Spinal cord (tissue), 10 donors: Measurements from ENCODE around the gene PTP4A2. TPM values are rescaled to one million over a fixed set of nuclear protein-coding genes. Genes with fewer than 3 reads are reported as not detected.

Experiments
- DNase-seq, 6 donors: peaks; one replicate each; pipeline versions ENCODE4 v3.0.0 to v3.0.0-alpha.2; 2013 to 2015; ENCODE audit warnings: low spot score in 6 of 6, low read depth in 4 of 6
- H3K27ac ChIP-seq: one replicate; pipeline ENCODE4 v1.5.1; 2013; ENCODE audit warnings: low read depth, low read length, control low read depth
- H3K27me3 ChIP-seq: one replicate; pipeline ENCODE4 v1.6.1; 2013; ENCODE audit warnings: low read length; ENCODE audit not compliant: control insufficient read depth, insufficient read depth
- H3K36me3 ChIP-seq: one replicate; pipeline ENCODE4 v1.6.1; 2013; ENCODE audit warnings: low read length; ENCODE audit not compliant: control insufficient read depth, insufficient read depth
- H3K4me1 ChIP-seq: one replicate; pipeline ENCODE4 v1.6.1; 2013; ENCODE audit warnings: low read length; ENCODE audit not compliant: control insufficient read depth, insufficient read depth
- H3K4me3 ChIP-seq: one replicate; pipeline ENCODE4 v1.5.1; 2013; ENCODE audit warnings: low read depth, low read length, control low read depth
- H3K9me3 ChIP-seq: one replicate; pipeline ENCODE4 v1.6.1; 2013; ENCODE audit warnings: low read length; ENCODE audit not compliant: control insufficient read depth, insufficient read depth
- WGBS: methylation state at CpG from one replicate; pipeline ENCODE4 v1.1.5; 2013; ENCODE audit warnings: missing lambda C conversion rate; ENCODE audit not compliant: insufficient coverage; 5-methylcytosine and 5-hydroxymethylcytosine counted together
- polyA plus RNA-seq, 2 donors: library from polyadenylated mRNA; unstranded; fragments of 120-200 nt; gene quantifications; one replicate each; pipeline ENCODE4 v1.2.1, GENCODE V29; 2013; ENCODE audit not compliant: insufficient read length in 2 of 2
- total RNA-seq, 2 donors: library from RNA; depleted of rRNA in 1 of 2; stranded (reverse); fragments of 120-200 nt in 1 of 2; fragments of >200 nt in 1 of 2; gene quantifications; one replicate each; pipeline versions ENCODE4 v1.2.3 to v1.2.4, GENCODE V29; 2013 to 2014
- donor health status: healthy.

The PTP4A2 gene
- total and polyA plus RNA-seq, 4 donors, result 149 to 326 (median 216) TPM

- DNase-seq, result peak in 2 of 6 donors; percentile 12 to 81
- WGBS, result 43% methylated on average over 1 of the region's 3 CpGs
- no peaks in the 10 kb centered on the region for H3K27me3 ChIP-seq
- H3K4me3 ChIP-seq, result no peak overlapping the region
- H3K4me1 ChIP-seq, result no peaks in the 10 kb centered on the region
- H3K36me3 ChIP-seq, result no peaks in the 10 kb centered on the region
- no peaks in the 10 kb centered on the region for H3K9me3 ChIP-seq
- no peak overlapping the region for H3K27ac ChIP-seq
Observed at GRCh38 chr1:31869449-31869848, 68.7 kb downstream of the PTP4A2 start.

GRCh38 chr1:31868862-31869261, 69.3 kb downstream of the PTP4A2 start:
- Histone ChIP-seq H3K27ac (no peak overlapping the region), H3K9me3 (no peaks in the 10 kb centered on the region), H3K4me3 (no peak overlapping the region), H3K4me1 (no peaks in the 10 kb centered on the region), H3K36me3 (no peaks in the 10 kb centered on the region), H3K27me3 (no peaks in the 10 kb centered on the region)
- DNase-seq, result no peak
- WGBS, result 100% methylated on average over 2 of the region's 3 CpGs

GRCh38 chr1:31867546-31867945, 70.6 kb downstream of the PTP4A2 start:
- H3K9me3 ChIP-seq, result no peaks in the 10 kb centered on the region
- WGBS, result 89% methylated on average over 7 of the region's 7 CpGs
- DNase-seq, result no peak
- no peak overlapping the region for H3K4me3 ChIP-seq
- H3K36me3 ChIP-seq, result no peaks in the 10 kb centered on the region
- H3K4me1 ChIP-seq, result no peaks in the 10 kb centered on the region
- no peak overlapping the region for H3K27ac ChIP-seq
- no peaks in the 10 kb centered on the region for H3K27me3 ChIP-seq

- Histone ChIP-seq H3K4me1 (no peaks in the 10 kb centered on the region), H3K9me3 (no peaks in the 10 kb centered on the region), H3K27me3 (no peaks in the 10 kb centered on the region), H3K27ac (no peak overlapping the region), H3K4me3 (no peak overlapping the region), H3K36me3 (no peaks in the 10 kb centered on the region)
- no peak for DNase-seq
- WGBS, result 42% methylated on average over 2 of the region's 5 CpGs
Observed at GRCh38 chr1:31866450-31867032, 71.6 kb downstream of the PTP4A2 start.

DNA sequence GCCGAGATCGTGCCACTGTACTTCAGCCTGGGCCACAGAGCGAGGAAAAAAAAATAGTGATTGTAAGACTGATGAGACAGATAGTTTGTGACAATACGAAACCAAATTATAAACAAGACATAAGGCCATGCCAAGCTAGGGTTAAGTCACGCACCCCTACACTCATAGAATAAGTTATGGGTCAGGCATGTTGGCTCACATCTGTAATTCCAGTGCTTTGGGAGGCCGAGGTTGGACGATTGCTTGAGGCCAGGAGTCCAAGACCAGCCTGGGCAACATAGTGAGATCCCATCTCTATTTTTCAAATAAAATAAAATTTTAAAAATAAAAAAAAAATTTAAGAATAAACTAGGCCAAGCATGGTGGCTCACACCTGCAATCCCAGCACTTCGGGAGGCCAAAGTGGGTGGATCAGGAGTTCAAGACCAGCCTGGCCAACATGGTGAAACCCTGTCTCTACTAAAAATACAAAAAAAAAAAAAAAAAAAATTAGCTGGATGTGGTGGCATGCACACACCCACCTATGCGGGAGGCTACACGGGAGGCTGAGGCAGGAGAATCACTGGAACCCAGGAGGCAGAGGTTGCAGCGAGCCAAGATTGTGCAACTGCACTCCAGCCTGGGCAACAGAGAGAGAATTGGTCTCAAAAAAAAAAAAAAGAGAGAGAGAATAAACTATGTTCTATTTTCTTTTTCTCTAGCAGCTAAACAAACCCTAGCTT, 72.3 kb downstream of the PTP4A2 start:
- 90% methylated on average over 3 of the region's 11 CpGs for WGBS
- no peaks in the 10 kb centered on the region for H3K9me3 ChIP-seq
- DNase-seq, result no peak
- no peaks in the 10 kb centered on the region for H3K27me3 ChIP-seq
- H3K4me3 ChIP-seq, result no peak overlapping the region
- no peaks in the 10 kb centered on the region for H3K36me3 ChIP-seq
- H3K4me1 ChIP-seq, result no peaks in the 10 kb centered on the region
- H3K27ac ChIP-seq, result no peak overlapping the region

- H3K27me3 ChIP-seq, result no peaks in the 10 kb centered on the region
- no peaks in the 10 kb centered on the region for H3K36me3 ChIP-seq
- no peaks in the 10 kb centered on the region for H3K9me3 ChIP-seq
- WGBS, result no CpG with 5 or more reads among the region's 4 CpGs
- DNase-seq, result no peak
- H3K4me1 ChIP-seq, result peaks cover 5% of the 10 kb centered on the region
- H3K27ac ChIP-seq, result no peak overlapping the region
- H3K4me3 ChIP-seq, result no peak overlapping the region
Observed at GRCh38 chr1:31862071-31862470, 76.1 kb downstream of the PTP4A2 start.

GRCh38 chr1:31861346-31861745, 76.8 kb downstream of the PTP4A2 start:
- Histone ChIP-seq H3K27me3 (no peaks in the 10 kb centered on the region), H3K4me1 (peaks cover 5% of the 10 kb centered on the region), H3K9me3 (no peaks in the 10 kb centered on the region), H3K4me3 (no peak overlapping the region), H3K36me3 (no peaks in the 10 kb centered on the region), H3K27ac (no peak overlapping the region)
- 78% methylated on average over 3 of the region's 5 CpGs for WGBS
- DNase-seq, result no peak

GRCh38 chr1:31860581-31860980, 77.6 kb downstream of the PTP4A2 start:
- Histone ChIP-seq H3K4me1 (peaks cover 5% of the 10 kb centered on the region), H3K36me3 (no peaks in the 10 kb centered on the region), H3K27me3 (no peaks in the 10 kb centered on the region), H3K9me3 (no peaks in the 10 kb centered on the region), H3K4me3 (no peak overlapping the region), H3K27ac (no peak overlapping the region)
- WGBS, result 48% methylated on average over 5 of the region's 7 CpGs
- peak in 1 of 6 donors; percentile 84 for DNase-seq

- 100% methylated on average over 2 of the region's 2 CpGs for WGBS
- Histone ChIP-seq H3K27me3 (no peaks in the 10 kb centered on the region), H3K9me3 (no peaks in the 10 kb centered on the region), H3K4me1 (peaks cover 5% of the 10 kb centered on the region), H3K4me3 (no peak overlapping the region), H3K27ac (no peak overlapping the region), H3K36me3 (no peaks in the 10 kb centered on the region)
- no peak for DNase-seq
Observed at GRCh38 chr1:31859719-31860118, 78.4 kb downstream of the PTP4A2 start.

DNA sequence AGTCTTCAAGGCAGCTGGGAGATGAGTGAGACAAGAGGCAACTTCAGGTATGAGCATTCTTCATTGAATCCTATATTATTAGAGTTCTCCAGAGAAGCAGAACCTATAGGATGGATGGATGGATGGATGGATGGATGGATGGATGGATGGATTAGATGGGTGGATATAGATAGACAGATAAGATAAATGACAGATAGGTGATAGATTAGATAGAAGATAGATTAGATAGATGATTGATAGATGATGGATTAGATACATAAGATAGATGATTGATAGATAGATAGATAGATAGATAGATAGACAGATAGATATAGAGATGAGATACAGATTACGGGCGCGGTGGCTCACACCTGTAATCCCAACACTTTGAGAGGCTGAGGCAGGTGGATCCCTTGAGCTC, 79.1 kb downstream of the PTP4A2 start:
- Histone ChIP-seq H3K4me1 (peaks cover 5% of the 10 kb centered on the region), H3K36me3 (no peaks in the 10 kb centered on the region), H3K4me3 (no peak overlapping the region), H3K27me3 (no peaks in the 10 kb centered on the region), H3K27ac (no peak overlapping the region), H3K9me3 (no peaks in the 10 kb centered on the region)
- WGBS, result 95% methylated on average over 3 of the region's 3 CpGs
- no peak for DNase-seq
